ENCODE results near the gene FASTKD3.

The FASTKD3 gene

DNA sequence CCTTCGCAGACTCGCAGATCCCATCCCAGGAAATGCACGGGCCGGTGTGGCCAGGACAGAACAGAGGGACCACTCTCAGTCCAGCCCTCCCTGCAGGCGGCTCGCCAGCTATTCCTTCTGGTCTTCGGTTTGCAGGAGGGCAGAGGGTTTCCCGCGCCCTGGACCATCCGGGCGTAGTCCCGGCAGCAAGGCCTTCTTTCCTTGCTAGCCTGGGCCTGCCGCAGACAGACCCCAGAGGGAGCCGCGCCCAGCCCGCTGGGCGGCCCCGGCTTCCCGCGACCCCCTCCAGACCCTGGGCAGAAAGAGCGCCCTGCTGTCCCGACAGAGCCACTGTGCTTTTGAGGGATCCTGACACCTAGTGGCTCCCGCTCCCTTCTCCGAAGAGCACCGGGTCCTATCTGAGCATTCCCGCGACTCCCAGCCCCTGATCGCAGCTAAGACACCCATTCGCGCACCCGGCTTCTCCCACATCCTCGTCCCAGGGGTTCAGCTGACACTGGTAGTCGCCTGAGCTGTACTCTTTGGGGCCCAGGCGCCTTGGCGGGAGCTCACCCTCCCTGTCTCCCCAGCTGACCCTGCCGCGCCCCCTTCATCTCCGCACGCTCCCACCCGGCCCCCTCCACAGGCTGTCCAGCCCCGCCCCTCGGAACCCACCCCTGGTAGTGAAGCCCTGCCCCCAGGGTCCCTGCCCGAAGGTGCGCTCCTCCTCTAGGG lies 19.0 kb downstream of the FASTKD3 start:
- peak in 2 of 4 experiments; percentile 10 to 12 for DNase-seq

- DNase-seq: no peak
Observed at GRCh38 chr5:7848296-7848695, 20.5 kb downstream of the FASTKD3 start.

DNA sequence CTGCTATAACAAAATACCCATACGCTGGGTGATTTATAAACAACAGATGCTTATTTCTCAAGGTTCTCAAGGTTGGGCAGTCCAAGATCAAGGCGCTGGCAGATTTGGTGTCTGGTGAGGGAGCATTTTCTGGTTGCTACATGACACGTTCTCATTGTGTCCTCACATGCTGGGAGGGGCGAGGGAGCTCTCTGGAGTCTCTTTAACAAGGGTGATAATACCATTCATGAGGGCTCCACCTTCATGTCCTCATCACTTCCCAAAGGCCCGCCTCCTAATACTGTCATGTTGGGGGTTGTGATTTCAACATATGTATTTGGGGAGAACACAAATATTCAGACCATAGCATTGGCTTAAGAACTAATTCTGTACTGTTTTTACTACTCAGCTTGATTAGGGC lies 22.5 kb downstream of the FASTKD3 start:
- no peak for DNase-seq

DNA sequence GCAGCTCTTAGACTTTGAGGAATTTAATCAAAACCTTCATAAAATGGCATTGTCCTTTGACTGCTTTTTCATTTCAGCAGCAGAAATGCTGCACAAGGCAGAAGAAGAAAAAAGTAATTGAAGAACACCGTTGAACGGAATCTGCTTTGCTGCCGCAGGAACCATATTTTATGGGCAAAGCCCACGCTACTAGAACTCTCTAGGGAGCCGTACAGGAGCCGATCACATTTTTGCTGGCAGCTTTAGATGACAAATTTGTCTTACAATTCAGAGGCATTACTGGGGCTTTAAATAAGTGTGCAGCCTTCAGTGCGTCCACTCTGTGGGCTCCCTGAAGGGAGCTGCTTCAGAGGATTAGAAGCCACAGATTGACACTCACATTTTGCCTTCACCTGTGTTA lies 23.3 kb downstream of the FASTKD3 start:
- DNase-seq: no peak

DNA sequence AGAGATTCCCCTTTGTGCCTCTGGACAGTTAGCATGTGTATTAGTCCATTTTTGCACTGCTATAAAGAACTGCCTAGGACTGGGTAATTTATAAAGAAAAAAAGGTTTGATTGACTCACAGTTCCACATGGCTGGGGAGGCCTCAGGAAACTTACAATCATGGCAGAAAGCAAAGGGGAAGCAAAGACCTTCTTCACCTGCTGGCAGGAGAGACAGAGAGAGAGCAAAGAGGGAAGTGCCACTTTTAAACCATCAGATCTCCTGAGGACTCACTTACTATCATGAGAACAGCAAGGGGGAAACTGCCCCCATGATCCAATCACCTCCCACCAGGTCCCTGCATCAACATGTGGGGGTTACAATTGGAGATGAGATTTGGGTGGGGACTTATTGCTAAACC lies 23.9 kb downstream of the FASTKD3 start:
- no peak for DNase-seq

GRCh38 chr5:7842531-7842930 lies 26.3 kb downstream of the FASTKD3 start:
- no peak for DNase-seq

DNA sequence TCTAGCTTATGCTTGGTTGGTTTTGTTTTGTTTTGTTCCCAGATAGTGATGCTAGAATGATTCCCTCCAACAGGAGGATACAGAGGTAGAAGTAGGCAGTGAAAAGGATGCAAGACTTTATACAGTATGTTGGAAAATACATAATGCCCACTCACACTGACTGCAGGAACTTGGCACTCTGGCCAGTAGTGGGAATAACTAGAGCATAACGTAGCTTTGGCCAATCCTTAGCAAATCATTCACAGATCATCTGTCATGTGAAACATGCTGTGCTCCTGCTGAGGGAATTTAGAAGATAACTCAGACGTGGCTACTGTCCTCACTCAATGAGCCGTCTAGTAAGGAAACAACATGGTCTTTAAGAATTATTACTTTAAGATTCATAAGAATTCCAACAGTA lies 31.4 kb downstream of the FASTKD3 start:
- no peak for DNase-seq

GRCh38 chr5:7834982-7835381 lies 33.8 kb downstream of the FASTKD3 start:
- DNase-seq: no peak

GRCh38 chr5:7828269-7828668 lies 40.6 kb downstream of the FASTKD3 start:
- no peak for DNase-seq

GRCh38 chr5:7827610-7828009 lies 41.2 kb downstream of the FASTKD3 start:
- DNase-seq: no peak

DNA sequence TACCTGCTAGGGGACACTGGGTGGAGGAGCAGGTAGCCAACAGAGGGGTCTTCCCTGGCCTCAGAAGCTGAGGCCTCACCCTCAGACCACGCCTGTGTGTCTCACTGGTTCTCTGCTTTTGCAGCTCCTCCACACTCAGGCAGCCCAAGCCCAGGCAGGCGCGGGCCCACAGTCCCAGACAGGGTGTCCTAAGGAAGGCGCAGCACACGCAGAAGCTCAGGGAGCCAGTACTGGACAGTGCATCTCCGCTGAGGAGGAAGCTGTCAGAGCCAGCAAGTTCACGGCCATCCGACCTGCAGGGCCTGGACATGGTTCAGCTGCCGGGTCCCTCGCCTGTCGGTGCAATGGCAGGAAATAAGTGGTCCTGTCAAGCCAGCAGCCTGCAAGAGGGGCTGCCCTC lies 43.2 kb downstream of the FASTKD3 start:
- DNase-seq: no peak

GRCh38 chr5:7824995-7825394 lies 43.8 kb downstream of the FASTKD3 start:
- no peak for DNase-seq

DNA sequence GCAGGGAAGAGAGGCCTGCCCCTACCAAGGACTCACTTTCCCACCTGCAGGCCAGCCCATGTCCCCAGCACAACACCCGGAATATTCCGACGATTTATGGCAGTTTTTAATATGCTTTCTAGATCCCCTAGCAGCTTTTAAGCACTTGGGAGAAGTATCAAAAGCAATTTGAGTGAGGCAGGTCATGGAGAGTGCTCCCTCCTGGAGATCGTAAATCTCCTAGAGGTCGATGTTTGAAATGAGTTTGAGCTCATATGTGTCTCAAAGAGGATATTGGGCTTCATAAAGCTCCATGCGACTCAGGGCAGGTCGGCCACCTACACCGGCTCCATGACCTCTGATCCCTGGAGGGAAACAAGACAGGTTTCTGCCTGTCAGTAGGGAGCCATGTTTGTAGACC lies 45.2 kb downstream of the FASTKD3 start:
- no peak for DNase-seq

GRCh38 chr5:7822449-7822848 lies 46.4 kb downstream of the FASTKD3 start:
- DNase-seq: no peak

GRCh38 chr5:7816535-7816901 lies 52.3 kb downstream of the FASTKD3 start:
- no peak for DNase-seq

DNA sequence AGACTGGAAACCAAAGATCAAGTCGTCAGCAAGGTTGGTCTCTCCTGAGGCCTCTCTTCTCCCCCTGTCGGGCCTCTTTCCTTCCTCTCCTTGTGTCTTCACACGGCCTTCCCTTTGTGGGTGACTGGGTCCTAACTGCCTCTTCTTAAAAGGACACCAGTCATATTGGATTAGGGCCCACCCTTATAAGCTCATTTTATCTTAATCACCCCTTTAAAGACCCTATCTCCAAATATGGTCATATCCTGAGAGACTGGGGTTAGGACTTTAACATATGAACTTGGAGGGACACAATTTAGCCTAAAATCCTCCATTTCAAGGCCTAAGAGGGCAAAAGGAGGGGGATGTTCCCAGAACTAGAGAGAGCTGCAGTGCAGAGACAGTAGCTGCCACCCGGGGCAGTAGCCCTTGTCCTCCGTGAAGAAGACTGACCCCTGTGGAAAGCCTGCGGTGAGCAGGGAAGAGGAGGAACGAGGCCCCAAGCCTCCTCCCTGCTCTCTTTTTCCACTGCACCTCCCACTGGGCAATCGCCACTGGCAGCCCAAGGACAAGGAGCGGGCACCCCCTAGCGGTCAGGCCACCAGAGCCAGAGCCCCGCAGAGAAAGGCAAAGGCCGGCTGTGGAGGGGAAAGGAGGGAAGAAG lies 52.8 kb downstream of the FASTKD3 start:
- DNase-seq: peak; percentile 85 to 92 (median 87)

DNA sequence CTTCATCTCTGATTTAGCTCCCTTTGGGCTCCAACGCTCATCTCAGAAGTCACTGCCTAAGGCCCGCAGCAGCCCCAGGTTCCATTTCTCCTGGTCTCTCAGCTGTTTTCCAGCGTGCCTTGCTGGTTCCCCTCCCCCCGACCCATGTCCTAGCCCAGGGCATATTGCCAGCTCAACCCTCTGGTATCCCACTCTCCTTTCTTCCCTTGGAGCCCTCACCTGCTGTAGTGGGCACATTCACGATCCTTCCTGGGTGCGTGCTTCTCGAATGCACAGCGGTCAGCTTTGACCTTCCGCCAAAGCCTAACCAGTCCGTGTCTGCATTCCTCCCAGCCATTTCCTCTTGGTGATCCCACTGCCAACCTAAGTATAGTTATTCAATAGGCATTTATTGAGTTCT lies 54.0 kb downstream of the FASTKD3 start:
- no peak for DNase-seq

DNA sequence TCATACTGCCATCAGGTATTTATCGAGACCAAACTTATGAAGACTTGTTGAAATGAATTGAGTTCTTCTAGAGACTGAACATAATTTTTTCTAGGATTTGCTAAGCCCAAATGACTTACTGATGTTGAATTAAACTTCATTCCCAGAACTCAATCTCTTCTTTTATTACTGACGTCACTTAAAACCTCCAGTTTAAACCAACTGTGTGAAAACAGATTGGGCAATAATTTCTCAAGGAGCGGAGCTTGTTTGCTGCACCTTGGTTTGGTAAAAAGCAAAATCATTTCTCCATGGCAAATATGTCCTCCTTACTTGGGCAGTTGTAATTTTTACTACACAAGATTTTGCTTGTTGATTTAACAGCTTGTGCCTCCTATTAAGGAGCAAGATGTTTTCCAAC lies 55.3 kb downstream of the FASTKD3 start:
- no peak for DNase-seq

GRCh38 chr5:7813007-7813406 lies 55.8 kb downstream of the FASTKD3 start:
- DNase-seq: no peak

DNA sequence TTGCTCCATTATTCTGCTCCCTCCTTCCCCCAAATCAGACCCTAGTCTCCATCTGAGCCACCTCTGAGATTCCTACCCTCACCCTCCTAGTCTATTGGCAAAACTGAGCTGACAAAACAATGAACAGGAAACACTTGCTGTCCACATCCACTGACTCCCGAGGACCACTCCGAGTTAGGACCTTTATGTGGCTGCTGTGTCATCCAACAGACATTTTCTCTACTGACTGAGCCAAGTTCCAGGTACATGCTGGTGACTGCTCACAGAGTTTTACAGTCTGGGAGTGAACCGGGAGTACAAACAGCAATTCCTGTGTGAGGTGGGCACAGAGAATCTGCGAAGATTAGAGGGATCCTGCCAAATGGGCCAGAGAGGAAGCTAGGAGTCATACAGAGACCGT lies 57.1 kb downstream of the FASTKD3 start:
- no peak for DNase-seq

Data from suppressor macrophage (primary cell).